Measurements from ENCODE around the gene SLC35F5.

GRCh38 chr2:113723411-113723810, 33.0 kb downstream of the SLC35F5 start:
- TF ChIP-seq, protein P1, sequence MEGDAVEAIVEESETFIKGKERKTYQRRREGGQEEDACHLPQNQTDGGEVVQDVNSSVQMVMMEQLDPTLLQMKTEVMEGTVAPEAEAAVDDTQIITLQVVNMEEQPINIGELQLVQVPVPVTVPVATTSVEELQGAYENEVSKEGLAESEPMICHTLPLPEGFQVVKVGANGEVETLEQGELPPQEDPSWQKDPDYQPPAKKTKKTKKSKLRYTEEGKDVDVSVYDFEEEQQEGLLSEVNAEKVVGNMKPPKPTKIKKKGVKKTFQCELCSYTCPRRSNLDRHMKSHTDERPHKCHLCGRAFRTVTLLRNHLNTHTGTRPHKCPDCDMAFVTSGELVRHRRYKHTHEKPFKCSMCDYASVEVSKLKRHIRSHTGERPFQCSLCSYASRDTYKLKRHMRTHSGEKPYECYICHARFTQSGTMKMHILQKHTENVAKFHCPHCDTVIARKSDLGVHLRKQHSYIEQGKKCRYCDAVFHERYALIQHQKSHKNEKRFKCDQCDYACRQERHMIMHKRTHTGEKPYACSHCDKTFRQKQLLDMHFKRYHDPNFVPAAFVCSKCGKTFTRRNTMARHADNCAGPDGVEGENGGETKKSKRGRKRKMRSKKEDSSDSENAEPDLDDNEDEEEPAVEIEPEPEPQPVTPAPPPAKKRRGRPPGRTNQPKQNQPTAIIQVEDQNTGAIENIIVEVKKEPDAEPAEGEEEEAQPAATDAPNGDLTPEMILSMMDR (conservative IDR thresholded peaks at IDR 0.05; ENCODE audit: low read length) = no peak
- TF ChIP-seq EZH2phosphoT487 (IDR thresholded peaks at IDR 0.05; ENCODE audit: borderline replicate concordance, low read depth, low read length) = no peak
